Stimulated activated CD4-positive, alpha-beta T cell treated with anti-CD3 and anti-CD28 coated beads, Interleukin-4, amount 100 ng/mL, for 1 hour (primary cell): Measurements from ENCODE around the gene PRDM12.
"Not testable (repeated sequence)": the region's sequence is repeated elsewhere in the genome, so short reads cannot be mapped to it uniquely, and the experiment has no call there.

Experiments used
- DNase-seq: peaks from one replicate; pipeline ENCODE4 v3.0.0-alpha.2; 2020

PRDM12 gene

GRCh38 chr9:130665431-130666392 is 1.3 kb downstream of the PRDM12 start:
- DNase-seq = no peak

- no peak for DNase-seq
Measured at GRCh38 chr9:130666393-130667119, 2.2 kb downstream of the PRDM12 start.

GRCh38 chr9:130667120-130667435 is 2.7 kb downstream of the PRDM12 start:
- no peak for DNase-seq

- no peak for DNase-seq
Measured at GRCh38 chr9:130668196-130668595, 3.8 kb downstream of the PRDM12 start.

GRCh38 chr9:130668659-130669058 is 4.3 kb downstream of the PRDM12 start:
- DNase-seq = no peak

- no peak for DNase-seq
Measured at GRCh38 chr9:130669965-130670364, 5.6 kb downstream of the PRDM12 start.

- DNase-seq = no peak
Measured at GRCh38 chr9:130670644-130671043, 6.2 kb downstream of the PRDM12 start.

GRCh38 chr9:130672466-130672865 is 8.1 kb downstream of the PRDM12 start:
- no peak for DNase-seq

- DNase-seq = no peak
Measured at GRCh38 chr9:130672933-130673615, 8.7 kb downstream of the PRDM12 start.

GRCh38 chr9:130675396-130675795 is 11.0 kb downstream of the PRDM12 start:
- DNase-seq = no peak

GRCh38 chr9:130677252-130677651 is 12.9 kb downstream of the PRDM12 start:
- no peak for DNase-seq

- DNase-seq = peak; percentile 67
Measured at GRCh38 chr9:130680836-130681768, 16.7 kb downstream of the PRDM12 start.

GRCh38 chr9:130681769-130682420 is 17.5 kb downstream of the PRDM12 start:
- DNase-seq = no peak

- peak; percentile 68 for DNase-seq
Measured at GRCh38 chr9:130682421-130683121, 18.2 kb downstream of the PRDM12 start.

- DNase-seq = no peak
Measured at GRCh38 chr9:130685104-130685503, 20.7 kb downstream of the PRDM12 start.

GRCh38 chr9:130685945-130686344 is 21.6 kb downstream of the PRDM12 start:
- DNase-seq = not testable (repeated sequence)

- no peak for DNase-seq
Measured at GRCh38 chr9:130687615-130688014, 23.2 kb downstream of the PRDM12 start.

GRCh38 chr9:130688072-130688471 is 23.7 kb downstream of the PRDM12 start:
- no peak for DNase-seq

GRCh38 chr9:130689572-130689936 is 25.2 kb downstream of the PRDM12 start:
- no peak for DNase-seq

- DNase-seq = no peak
Measured at GRCh38 chr9:130689937-130690700, 25.7 kb downstream of the PRDM12 start.
